GM21367 (cell line): Measurements from ENCODE around the gene IFIT3.
A peak's percentile ranks its signal among the peaks of the same experiment; 100 is the strongest.
"Not testable (repeated sequence)": the region's sequence is repeated elsewhere in the genome, so short reads cannot be mapped to it uniquely, and the experiment has no call there.

Experiments used
- ATAC-seq: cut with Tn5 transposase; IDR thresholded peaks from one replicate; pipeline ENCODE4 v1.9.1; 2021; ENCODE audit not compliant: unreplicated experiment

Gene IFIT3, protein sequence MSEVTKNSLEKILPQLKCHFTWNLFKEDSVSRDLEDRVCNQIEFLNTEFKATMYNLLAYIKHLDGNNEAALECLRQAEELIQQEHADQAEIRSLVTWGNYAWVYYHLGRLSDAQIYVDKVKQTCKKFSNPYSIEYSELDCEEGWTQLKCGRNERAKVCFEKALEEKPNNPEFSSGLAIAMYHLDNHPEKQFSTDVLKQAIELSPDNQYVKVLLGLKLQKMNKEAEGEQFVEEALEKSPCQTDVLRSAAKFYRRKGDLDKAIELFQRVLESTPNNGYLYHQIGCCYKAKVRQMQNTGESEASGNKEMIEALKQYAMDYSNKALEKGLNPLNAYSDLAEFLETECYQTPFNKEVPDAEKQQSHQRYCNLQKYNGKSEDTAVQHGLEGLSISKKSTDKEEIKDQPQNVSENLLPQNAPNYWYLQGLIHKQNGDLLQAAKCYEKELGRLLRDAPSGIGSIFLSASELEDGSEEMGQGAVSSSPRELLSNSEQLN

GRCh38 chr10:89327803-89328441, at the start of gene IFIT3:
Gene IFIT3, plus strand, starts transcription at chr10:89327997. Its CDS starts 77 bp downstream, at chr10:89328074.
- no peak for ATAC-seq

GRCh38 chr10:89278034-89278535, 49.7 kb upstream of the IFIT3 start:
- no peak for ATAC-seq

DNA sequence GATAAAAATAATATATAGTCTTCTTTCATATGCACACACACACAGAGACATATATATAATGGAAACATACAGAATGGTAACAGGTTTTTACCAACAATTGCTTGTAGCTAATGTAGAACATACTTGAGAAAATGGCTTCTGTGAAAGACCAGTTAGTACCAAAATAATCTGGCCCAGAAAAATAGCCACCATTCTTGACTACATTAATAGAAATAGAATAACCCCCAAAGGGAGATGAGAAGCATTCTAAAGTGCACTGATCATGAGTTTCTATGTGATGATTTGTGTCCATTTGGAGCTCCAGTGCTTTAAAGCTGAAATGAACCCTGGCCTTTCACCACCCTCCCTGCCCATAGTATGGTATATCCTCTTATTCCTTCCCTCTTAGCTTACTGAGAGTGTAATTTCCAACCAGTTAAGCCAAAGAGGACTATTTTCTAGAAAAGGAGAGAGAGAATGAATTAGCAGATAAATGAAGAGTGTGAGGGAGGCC, 48.9 kb upstream of the IFIT3 start:
- ATAC-seq = no peak

- no peak for ATAC-seq
Observed at GRCh38 chr10:89279421-89279869, 48.4 kb upstream of the IFIT3 start.

DNA sequence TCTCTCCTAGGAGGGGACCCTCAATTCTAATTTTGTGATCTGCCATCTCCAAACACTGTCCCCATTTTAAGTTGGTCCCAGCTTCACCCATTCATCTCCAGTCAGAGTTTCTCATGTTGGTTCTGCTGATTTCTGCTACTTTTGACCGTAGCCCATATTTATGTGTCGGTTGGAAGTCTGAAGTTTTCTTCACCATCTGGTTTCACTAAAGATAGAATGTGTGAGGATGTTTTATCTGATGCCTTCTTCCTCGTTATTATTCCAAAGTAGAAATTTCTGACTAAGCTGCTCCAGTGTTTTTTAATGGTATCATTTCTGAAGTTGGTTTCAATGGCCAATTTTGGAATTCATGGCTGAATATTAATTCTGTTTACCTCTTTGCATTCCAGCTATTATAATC, 47.3 kb upstream of the IFIT3 start:
- ATAC-seq = no peak

GRCh38 chr10:89281606-89282395, 46.0 kb upstream of the IFIT3 start:
- ATAC-seq = no peak

DNA sequence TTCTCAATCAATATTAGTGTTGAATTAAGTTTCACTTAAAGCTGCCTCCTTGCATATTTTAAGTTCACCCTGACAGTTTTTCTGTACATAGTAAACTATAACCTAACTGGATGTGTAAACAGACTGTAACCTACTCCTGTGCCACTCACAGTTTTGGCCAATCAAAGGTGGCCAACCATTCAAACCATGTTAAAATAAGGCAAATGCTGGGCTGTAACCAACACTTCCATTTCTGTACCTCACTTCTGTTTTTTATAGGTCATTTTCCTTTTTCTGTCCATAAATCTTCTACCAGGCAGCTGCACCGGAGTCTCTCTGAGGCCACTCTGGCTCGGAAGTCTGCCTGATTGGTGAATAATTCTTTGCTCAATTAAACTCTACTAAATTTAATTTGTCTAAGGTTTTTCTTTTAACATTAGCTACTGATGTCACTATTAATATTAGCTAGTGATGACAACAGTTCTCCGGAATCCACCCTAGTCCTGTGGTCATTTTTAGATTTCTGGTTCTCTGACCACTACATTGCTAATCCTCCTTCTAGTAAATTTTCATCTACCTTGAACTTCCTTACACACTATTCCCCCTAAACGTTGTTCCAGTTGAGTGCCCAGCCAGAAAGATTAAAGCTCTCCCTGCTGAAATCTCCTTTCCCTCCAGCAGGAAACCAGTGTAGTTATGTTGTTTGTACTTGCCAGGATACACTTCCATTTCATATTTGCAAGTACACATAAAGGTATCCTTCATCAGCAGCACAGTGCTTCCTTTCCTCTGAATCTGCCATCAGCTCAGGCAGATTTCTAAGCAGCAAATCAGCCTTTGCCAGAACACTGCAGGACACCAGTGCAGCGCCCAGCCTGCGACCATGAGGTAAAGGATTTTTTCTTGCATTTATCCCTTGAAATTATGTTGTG, 44.5 kb upstream of the IFIT3 start:
- ATAC-seq = no peak

GRCh38 chr10:89283936-89284475, 43.8 kb upstream of the IFIT3 start:
- ATAC-seq = no peak

GRCh38 chr10:89284711-89285110, 43.1 kb upstream of the IFIT3 start:
- not testable (repeated sequence) for ATAC-seq

DNA sequence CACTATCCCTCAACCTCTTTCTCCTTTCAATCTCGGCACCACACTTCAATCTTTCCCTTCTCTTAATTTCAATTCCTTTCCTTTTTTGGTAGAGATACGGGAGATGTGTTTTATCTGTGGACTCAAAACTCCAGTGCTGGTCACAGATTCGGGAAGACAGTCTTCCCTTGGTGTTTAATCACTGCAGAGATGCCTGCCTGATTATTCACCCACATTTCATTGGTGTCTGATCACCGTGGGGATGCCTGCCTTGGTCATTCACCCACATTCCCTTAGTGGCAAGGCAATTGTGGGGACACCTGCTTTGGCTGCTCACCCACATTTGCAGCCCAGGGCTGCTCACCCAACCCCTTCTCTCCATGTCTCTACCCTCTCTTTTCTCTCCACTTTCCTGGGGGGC, 42.5 kb upstream of the IFIT3 start:
- ATAC-seq = not testable (repeated sequence)

DNA sequence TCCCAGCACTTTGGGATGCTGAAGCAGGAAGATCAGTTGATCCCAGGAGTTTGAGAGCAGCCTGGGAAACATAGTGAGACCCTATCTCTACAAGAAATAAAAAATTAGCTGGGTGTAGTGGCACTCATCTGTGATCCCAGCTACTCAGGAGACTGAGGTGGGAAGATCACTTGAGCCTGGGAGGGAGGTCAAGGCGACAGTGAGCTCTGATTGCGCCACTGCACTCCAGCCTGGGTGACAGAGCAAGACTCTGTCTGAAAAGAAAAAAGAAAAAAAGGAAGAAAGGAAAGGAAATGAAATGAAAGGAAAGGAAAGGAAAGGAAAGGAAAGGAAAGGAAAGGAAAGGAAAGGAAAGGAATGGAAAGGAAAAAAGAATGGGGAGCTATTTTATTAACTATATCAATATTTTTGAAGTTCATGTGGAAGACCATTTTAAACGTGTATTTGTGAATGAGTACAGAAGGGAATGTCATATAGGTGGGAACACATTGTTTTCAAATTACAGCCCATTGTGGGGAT, 33.0 kb upstream of the IFIT3 start:
- no peak for ATAC-seq

GRCh38 chr10:89295597-89295996, 32.2 kb upstream of the IFIT3 start:
- peak; percentile 39 for ATAC-seq

DNA sequence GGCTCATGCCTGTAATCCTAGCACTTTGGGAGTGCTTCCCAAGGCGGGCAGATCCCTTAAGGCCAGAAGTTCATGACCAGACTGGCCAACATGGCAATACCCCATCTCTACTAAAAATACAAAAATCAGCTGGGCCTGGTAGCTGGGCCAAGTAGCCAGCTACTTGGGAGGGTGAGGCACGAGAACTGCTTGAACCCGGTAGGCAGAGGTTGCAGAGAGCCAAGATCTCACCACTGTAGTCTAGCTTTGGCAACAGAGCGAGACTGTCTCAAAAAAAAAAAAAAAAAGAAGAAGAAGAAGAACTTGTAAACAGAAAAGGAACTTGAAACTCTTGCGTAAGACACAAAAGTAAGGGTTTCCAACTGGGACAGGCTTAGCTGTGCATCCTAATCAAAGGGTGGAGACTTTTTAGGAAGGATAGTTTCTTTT, 31.6 kb upstream of the IFIT3 start:
- peak; percentile 41 for ATAC-seq

GRCh38 chr10:89297356-89297755, 30.4 kb upstream of the IFIT3 start:
- no peak for ATAC-seq

DNA sequence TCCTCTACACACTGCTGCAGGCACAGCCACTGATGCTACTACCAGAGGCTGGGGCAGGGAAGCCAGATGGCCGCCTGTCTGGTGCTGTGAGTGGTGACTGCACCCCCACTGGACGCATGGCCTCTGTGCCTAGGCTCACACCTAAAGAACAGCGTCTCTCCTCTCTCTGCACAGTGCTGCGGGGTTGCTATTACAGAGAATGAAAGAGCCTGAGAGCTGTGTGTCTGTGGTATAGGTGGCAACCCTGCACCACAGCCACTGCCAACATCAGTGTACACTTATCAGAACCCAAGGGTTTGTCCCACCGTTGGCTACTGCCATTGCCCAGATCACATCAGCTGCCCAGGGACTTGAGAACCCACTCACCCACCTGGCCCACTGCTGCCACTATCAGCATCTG, 30.0 kb upstream of the IFIT3 start:
- ATAC-seq = no peak

DNA sequence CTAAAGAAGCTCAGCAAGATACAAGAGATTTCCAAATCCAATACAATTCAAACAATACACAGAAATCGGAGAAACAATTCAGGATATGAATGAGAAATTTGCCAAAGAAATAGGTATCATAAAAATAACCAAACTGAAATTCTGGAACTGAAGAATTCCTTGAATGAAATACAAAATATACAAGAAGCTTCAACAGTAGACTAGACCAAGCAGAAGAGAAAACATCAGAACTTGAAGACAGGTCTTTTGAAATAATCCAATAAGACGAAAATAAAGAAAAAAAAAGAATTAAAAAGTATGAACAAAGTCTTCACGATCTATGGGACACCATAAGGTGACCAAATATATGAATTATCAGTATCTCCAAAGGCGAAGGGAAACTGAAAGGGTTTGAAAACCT, 28.8 kb upstream of the IFIT3 start:
- ATAC-seq = no peak

DNA sequence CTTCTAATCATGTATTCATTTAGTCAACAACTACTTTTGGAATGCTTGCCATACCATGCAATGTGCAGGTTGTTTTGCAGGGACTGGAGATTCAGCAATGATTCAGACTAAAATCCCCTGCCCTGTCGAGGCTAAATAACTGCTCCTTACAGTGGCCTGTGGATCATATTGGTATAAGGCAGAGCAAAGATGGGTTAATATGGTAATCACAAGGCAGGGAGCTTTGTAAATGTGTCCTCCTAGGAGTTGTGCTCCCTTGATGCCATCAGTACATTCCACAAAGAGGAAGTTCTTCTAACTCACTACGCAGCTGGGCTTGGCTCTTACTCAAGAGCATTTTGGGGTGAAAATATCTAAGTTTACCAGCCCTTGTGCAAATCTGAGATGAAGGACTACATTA, 26.6 kb upstream of the IFIT3 start:
- ATAC-seq = peak; percentile 24

DNA sequence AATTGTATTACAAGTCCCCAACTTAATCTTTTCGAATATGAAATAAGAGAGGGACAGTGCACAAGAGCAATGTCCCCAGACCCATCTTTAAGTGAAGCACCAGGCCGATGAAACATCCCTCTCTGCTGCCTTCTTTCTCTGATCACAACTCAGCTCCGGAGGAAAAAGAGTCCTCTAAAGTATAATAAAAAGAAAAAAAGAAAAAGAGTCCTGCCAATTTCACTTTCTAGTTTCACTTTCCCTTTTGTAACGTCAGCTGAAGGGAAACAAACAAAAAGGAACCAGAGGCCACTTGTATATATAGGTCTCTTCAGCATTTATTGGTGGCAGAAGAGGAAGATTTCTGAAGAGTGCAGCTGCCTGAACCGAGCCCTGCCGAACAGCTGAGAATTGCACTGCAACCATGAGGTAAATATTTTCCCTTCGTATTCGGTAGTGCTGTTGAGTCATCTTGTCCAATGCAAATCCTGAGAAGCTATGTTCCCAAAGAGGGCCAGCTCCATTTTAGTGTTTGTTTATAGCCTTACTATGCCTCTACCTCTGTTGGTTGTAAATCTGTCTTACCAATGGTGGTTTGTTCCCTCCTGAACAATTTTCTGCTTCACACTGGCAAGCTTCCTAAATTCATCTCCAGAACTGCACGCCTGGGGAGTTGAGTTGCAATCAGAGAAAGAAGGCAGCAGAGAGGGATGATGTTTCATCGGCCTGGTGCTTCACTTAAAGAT, 25.9 kb upstream of the IFIT3 start, which contains the start of gene IFIT2:
Gene IFIT2 (plus strand): TSS at position 326 of the 725 bp plus-strand sequence. CDS start 78 bp downstream, at position 404.
- peak; percentile 68 for ATAC-seq

DNA sequence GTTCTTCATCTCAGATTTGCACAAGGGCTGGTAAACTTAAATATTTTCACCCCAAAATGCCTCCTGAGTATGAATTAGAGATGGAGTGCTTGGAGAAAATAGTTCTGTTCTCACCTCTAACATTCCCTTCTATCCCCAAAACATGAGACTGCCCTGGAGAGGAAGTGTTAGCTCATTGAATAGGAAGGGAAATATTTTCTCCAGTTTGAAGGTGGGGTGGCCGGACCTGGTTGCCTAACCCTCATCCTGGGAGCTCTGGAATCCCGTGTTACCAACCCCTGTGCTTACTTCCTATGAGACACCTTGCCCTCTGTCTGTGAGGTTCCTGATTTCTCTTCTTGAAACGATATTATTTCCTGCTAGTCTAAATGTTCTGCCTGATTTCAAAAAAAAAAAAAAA, 25.2 kb upstream of the IFIT3 start:
- no peak for ATAC-seq
